Spleen (tissue), 11 donors: Measurements from ENCODE around the gene LSM14B. TPM values are rescaled to one million over a fixed set of nuclear protein-coding genes. Genes with fewer than 3 reads are reported as not detected.
"Not testable (repeated sequence)": the region's sequence is repeated elsewhere in the genome, so short reads cannot be mapped to it uniquely, and the experiment has no call there.

Experiments
- DNase-seq: peaks from one replicate; pipeline ENCODE4 v3.0.0-alpha.2; 2020
- H3K27ac ChIP-seq, 8 donors: fragments of 200-600 bp; sonication (generic) in 7 of 8; 1 replicate in 4 of 8; 2 replicates in 4 of 8; pipeline versions ENCODE4 v1.5.0 to v1.8.0; 2016 to 2021; ENCODE audit warnings: inconsistent platforms in 4 of 8, mild to moderate bottlenecking in 4 of 8, moderate library complexity in 1 of 8
- H3K27me3 ChIP-seq, 7 donors: fragments of 200-600 bp; sonication (generic) in 6 of 7; replicated peaks in 1 of 7; 1 replicate in 4 of 7; 2 replicates in 3 of 7; pipeline versions ENCODE4 v1.5.0 to v1.8.0; 2016 to 2021; ENCODE audit warnings: inconsistent platforms in 3 of 7, mild to moderate bottlenecking in 1 of 7
- H3K36me3 ChIP-seq, 6 donors: fragments of 200-600 bp; sonication (generic) in 5 of 6; 1 replicate in 4 of 6; 2 replicates in 2 of 6; pipeline versions ENCODE4 v1.5.0 to v1.8.0; 2016 to 2021; ENCODE audit warnings: inconsistent platforms in 2 of 6
- H3K4me1 ChIP-seq, 6 donors: fragments of 200-600 bp; sonication (generic) in 5 of 6; 1 replicate in 3 of 6; 2 replicates in 3 of 6; pipeline versions ENCODE4 v1.5.0 to v1.8.0; 2016 to 2021; ENCODE audit warnings: inconsistent platforms in 3 of 6
- H3K4me3 ChIP-seq, 8 donors: fragments of 200-600 bp; sonication (generic) in 7 of 8; 1 replicate in 4 of 8; 2 replicates in 4 of 8; pipeline versions ENCODE4 v1.5.0 to v1.8.0; 2016 to 2021; ENCODE audit warnings: inconsistent platforms in 4 of 8, mild to moderate bottlenecking in 4 of 8, moderate library complexity in 2 of 8
- H3K9me3 ChIP-seq, 8 donors: fragments of 200-600 bp; sonication (generic) in 7 of 8; 1 replicate in 4 of 8; 2 replicates in 4 of 8; pipeline versions ENCODE4 v1.5.0 to v1.8.0; 2016 to 2021; ENCODE audit warnings: inconsistent platforms in 4 of 8
- POLR2A ChIP-seq, 3 donors: fragments of 450-650 bp; IDR thresholded peaks; one replicate each; pipeline ENCODE4 v1.5.1; 2017; ENCODE audit warnings: antibody characterized with exemption in 3 of 3, mild to moderate bottlenecking in 1 of 3
- POLR2AphosphoS5 ChIP-seq, 3 donors: sonication (generic); formaldehyde crosslinking; IDR thresholded peaks; one replicate each; pipeline ENCODE4 v1.5.1; 2017; ENCODE audit warnings: antibody characterized with exemption in 3 of 3
- WGBS, 5 donors: extraction: QIAGEN DNeasy Blood & Tissue Kit in 3 of 5; methylation state at CpG; one replicate each; pipeline versions ENCODE4 v1.1.5 to v1.1.7; 2013 to 2018; 5-methylcytosine and 5-hydroxymethylcytosine counted together
- intact Hi-C: fragments of 100-400 bp; cut with DNase I; formaldehyde crosslinking; loops from one replicate; pipeline ENCODE4 v1.15.0; 2023; ENCODE audit warnings: low total_unique reads
- polyA plus RNA-seq, 3 donors: library from polyadenylated mRNA; stranded (reverse); fragments of 200-250 nt; gene quantifications; one replicate each; pipeline ENCODE4 v1.2.1, GENCODE V29; 2013
- total RNA-seq, 7 donors: library from RNA; depleted of rRNA in 3 of 7; stranded (reverse); fragments of >200 nt in 3 of 7; fragmentation: NEBNext Ultra II Directional in 4 of 7; extraction: Animal tissue kit (Norgen Biotek cat#: 25700) in 4 of 7; gene quantifications; one replicate each; pipeline versions ENCODE4 v1.1.0 to v1.2.1, GENCODE V29; 2016 to 2021
- TF ChIP-seq, protein P1 (sequence below), 11 experiments: fragments of 200-600 bp in 7 of 11; fragments of 450-650 bp in 4 of 11; sonication (generic) in 4 of 11; IDR thresholded peaks in 8 of 11; conservative IDR thresholded peaks in 3 of 11; 1 replicate in 7 of 11; 2 replicates in 4 of 11; pipeline versions ENCODE4 v1.4.0 to v1.8.0; 2016 to 2021; ENCODE audit warnings: antibody characterized with exemption in 11 of 11, inconsistent platforms in 4 of 11, mild to moderate bottlenecking in 1 of 11
- donor health status: healthy with polysubstance abuse.
- donor health status: DM: no; HTN: no; CAD: no; lungs with moderate emphysema.
- donor health status: DM: no; HTN: no; CAD: no.
- donor health status: Bipolar disorder and iron deficiency.
- donor health status: healthy.
- donor health status: DM: no; HTN: no; CAD: no.
- donor health status: DM: yes; HTN: yes; CAD: no.

LSM14B gene
- total and polyA plus RNA-seq, 10 donors: 14.0 to 37.6 (median 26.0) TPM

DNA sequence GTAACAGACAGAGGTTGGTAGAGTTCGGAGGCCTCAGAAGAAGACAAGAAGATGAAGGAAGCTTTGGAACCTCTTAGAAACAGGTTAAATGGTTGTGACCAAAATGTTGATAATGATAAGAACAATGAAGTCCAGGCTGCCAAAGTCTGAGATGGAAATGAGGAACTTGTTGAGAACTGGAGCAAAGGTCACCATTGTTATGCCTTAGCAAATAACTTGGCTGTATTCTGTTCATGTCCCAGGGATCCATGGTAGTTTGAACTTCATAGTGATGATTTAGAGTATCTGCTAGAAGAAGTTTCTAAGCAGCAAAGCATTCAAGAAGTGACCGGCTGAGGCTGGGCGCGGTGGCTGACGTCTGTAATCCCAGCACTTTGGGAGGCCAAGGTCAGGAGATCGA, 11.1 kb upstream of the LSM14B start:
- no peak for DNase-seq
- intact Hi-C loops: no loop called here
- Histone ChIP-seq H3K9me3 (peaks cover 6 to 99% (median 88%) of the 10 kb centered on the region in 8 donors), H3K36me3 (peaks cover 0 to 10% (median 0%) of the 10 kb centered on the region in 6 donors), H3K4me1 (no peaks in the 10 kb centered on the region), H3K27me3 (peaks cover 0 to 25% (median 0%) of the 10 kb centered on the region in 7 donors), H3K27ac (no peak overlapping the region), H3K4me3 (no peak overlapping the region)
- no peak for TF ChIP-seq POLR2AphosphoS5 (IDR thresholded peaks at IDR 0.05)
- TF ChIP-seq, protein P1, sequence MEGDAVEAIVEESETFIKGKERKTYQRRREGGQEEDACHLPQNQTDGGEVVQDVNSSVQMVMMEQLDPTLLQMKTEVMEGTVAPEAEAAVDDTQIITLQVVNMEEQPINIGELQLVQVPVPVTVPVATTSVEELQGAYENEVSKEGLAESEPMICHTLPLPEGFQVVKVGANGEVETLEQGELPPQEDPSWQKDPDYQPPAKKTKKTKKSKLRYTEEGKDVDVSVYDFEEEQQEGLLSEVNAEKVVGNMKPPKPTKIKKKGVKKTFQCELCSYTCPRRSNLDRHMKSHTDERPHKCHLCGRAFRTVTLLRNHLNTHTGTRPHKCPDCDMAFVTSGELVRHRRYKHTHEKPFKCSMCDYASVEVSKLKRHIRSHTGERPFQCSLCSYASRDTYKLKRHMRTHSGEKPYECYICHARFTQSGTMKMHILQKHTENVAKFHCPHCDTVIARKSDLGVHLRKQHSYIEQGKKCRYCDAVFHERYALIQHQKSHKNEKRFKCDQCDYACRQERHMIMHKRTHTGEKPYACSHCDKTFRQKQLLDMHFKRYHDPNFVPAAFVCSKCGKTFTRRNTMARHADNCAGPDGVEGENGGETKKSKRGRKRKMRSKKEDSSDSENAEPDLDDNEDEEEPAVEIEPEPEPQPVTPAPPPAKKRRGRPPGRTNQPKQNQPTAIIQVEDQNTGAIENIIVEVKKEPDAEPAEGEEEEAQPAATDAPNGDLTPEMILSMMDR (IDR thresholded peaks at IDR 0.05 in 8 of 11, conservative IDR thresholded peaks at IDR 0.05 in 3 of 11): no peak
- no peak for TF ChIP-seq POLR2A (IDR thresholded peaks at IDR 0.05)
- 94 to 97% (median 95%) methylated on average over 6 of the region's 6 CpGs for WGBS, 5 donors

GRCh38 chr20:62112368-62112767, 9.9 kb upstream of the LSM14B start:
- H3K9me3 ChIP-seq: peaks cover 6 to 98% (median 76%) of the 10 kb centered on the region in 8 donors
- peaks cover 0 to 7% (median 5%) of the 10 kb centered on the region in 6 donors for H3K4me1 ChIP-seq
- peaks cover 0 to 10% (median 0%) of the 10 kb centered on the region in 6 donors for H3K36me3 ChIP-seq
- peaks cover 0 to 35% (median 0%) of the 10 kb centered on the region in 7 donors for H3K27me3 ChIP-seq
- DNase-seq: no peak
- intact Hi-C loops: no loop called here
- peak overlapping the region in 1 of 8 donors; percentile 7 for H3K4me3 ChIP-seq
- WGBS, 5 donors: 77 to 96% (median 94%) methylated on average over 4 to 6 of the region's 6 CpGs
- H3K27ac ChIP-seq: no peak overlapping the region
- TF ChIP-seq POLR2A (IDR thresholded peaks at IDR 0.05): no peak
- TF ChIP-seq, protein P1 (IDR thresholded peaks at IDR 0.05 in 8 of 11, conservative IDR thresholded peaks at IDR 0.05 in 3 of 11): no peak
- no peak for TF ChIP-seq POLR2AphosphoS5 (IDR thresholded peaks at IDR 0.05)

DNA sequence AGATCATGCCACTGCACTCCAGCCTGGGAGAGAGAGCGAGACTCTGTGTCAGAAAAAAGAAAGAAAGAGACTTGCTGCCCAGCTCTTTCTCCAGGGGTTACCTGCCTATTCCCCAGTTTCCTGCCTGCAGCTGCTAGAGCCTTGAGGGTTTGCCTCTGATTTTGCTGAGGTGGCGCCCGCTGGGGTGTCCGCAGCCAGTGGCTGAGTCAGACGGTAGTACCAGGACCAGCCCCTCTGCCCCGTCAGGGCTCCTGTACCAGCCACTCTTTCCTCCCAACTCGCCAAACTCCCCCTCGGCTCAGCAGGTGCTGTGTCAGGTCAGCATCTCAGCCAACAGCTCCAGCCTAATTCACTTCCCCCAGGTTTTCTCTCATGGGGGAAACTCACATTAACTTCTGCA, 7.4 kb upstream of the LSM14B start:
- TF ChIP-seq POLR2AphosphoS5 (IDR thresholded peaks at IDR 0.05) (no peak), POLR2A (IDR thresholded peaks at IDR 0.05) (no peak)
- TF ChIP-seq, protein P1 (IDR thresholded peaks at IDR 0.05 in 8 of 11, conservative IDR thresholded peaks at IDR 0.05 in 3 of 11): no peak
- H3K27ac ChIP-seq: no peak overlapping the region
- peaks cover 0 to 73% (median 50%) of the 10 kb centered on the region in 8 donors for H3K9me3 ChIP-seq
- peaks cover 0 to 54% (median 0%) of the 10 kb centered on the region in 7 donors for H3K27me3 ChIP-seq
- H3K36me3 ChIP-seq: peaks cover 0 to 7% (median 0%) of the 10 kb centered on the region in 6 donors
- intact Hi-C loops: no loop called here
- DNase-seq: no peak
- WGBS, 5 donors: 40 to 65% (median 55%) methylated on average over 8 of the region's 8 CpGs
- H3K4me3 ChIP-seq: no peak overlapping the region
- peaks cover 0 to 19% (median 11%) of the 10 kb centered on the region in 6 donors for H3K4me1 ChIP-seq

DNA sequence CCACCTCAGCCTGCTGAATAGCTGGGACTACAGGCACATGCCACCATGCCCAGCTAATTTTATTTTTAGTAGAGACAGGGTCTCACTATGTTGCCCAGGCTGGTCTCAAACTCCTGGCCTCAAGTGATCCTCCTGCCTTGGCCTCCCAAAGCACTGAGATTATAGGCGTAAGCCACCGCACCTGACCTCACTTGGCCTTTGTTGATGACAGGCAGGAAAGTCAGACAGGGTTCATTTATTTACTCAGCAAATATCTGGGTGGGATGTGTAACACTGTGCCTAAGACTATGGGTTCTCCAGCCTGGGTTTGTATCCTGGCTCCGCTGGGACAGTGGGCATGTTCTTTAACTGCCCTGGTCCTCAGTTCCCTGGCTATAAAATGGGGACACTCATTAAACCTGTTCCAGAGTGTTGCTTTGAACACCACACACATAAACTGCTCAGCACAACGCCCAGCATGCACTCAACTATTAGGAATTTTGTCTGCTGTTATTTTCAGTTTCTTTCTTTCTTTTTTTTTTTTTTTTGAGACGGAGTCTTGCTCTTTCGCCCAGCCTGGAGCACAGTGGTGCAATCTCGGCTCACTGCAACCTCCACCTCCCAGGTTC, 6.4 kb upstream of the LSM14B start:
- H3K27ac ChIP-seq, H3K4me3 ChIP-seq, H3K36me3 ChIP-seq, intact Hi-C loops, DNase-seq: not testable (repeated sequence)
- peaks cover 0 to 23% (median 12%) of the 10 kb centered on the region in 6 donors for H3K4me1 ChIP-seq
- H3K9me3 ChIP-seq: peaks cover 0 to 63% (median 41%) of the 10 kb centered on the region in 8 donors
- peaks cover 0 to 54% (median 0%) of the 10 kb centered on the region in 7 donors for H3K27me3 ChIP-seq
- WGBS, 5 donors: 84 to 90% (median 89%) methylated on average over 7 of the region's 7 CpGs
